NCI-H2029 treated with DMSO at 0.1 percent for 48 hours (cell line): ENCODE data around the gene TRAPPC2L.

ENCODE experiments used
- DNase-seq: peaks from one replicate; lab custom pipeline; 2025; lab: John Stamatoyannopoulos, UW

Gene TRAPPC2L

DNA sequence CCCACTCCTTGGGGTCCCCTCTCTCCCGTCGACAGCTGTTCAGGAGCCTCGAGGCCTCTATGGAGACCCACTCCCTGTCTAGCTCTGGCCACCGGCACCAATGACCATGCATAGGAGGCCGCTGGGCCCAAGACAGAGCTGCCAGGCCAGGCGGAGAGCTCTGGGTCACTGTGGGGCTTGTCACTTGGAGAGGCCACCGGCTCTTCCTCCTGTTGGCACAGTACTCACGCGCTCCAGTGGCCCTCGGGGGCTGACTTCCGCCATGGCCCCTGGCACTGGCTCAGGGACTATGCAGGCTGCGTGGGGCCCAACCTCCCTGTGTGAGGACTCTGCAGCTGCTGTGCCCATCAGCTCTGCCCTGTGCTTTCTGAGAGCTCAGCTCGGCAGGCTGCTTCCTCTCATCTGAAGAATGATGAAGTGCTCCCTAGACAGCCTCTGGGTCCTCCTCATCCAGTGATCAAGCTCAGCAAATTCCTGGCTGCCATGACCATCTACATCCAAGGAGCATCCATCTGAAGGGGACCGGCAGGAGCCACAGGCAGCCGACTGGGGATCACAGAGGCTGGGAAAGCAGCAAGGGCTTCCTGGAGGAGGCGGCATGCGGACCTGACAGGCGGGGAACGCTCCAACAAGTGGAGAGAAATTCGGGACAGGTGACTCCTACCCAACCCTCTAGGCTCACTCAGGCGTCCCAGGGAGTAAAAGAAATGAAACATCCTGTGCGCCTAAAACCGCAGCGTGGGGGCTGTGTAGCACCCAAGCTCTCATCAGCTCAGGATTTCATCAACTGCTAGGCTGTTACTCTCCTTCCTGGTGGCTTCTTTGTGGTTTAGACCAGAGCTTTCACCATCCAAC, 17.0 kb upstream of the TRAPPC2L start:
- DNase-seq: no peak

DNA sequence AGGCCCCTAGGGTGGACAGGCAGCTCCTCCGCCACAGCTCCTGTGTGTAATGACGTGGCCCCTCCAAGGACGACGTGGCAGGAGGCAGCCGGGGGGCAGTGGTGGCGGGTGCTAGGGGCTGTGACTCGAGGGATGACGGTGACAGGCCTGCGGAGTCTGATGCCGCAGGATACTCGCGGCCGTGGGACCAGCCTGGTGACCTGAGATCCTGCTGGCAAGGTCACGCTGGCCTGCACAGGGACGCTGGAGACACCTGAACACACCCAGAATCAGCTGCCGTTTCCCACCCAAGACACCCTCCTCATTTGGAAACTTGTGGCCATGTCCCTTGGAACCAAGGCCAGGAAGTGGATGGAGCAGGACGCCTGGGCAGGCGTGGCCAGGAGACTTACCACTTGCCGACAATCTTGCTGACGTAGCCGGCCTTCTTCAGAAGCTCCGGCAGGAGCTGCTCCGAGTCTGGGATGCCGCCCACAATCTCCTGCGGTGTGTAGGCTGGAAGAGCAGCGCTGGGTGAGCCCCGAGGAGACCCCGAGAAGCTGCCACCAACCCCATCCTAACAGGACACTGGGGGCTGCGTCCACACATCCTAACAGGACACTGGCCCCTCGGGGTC, 16.2 kb upstream of the TRAPPC2L start:
- DNase-seq: no peak

GRCh38 chr16:88841521-88842307, 15.2 kb upstream of the TRAPPC2L start:
- DNase-seq: no peak

GRCh38 chr16:88842308-88842756, 14.6 kb upstream of the TRAPPC2L start:
- DNase-seq: no peak

GRCh38 chr16:88842806-88843205, 14.1 kb upstream of the TRAPPC2L start:
- DNase-seq: no peak

- no peak for DNase-seq
Measured at GRCh38 chr16:88843256-88843655, 13.7 kb upstream of the TRAPPC2L start.

GRCh38 chr16:88844419-88845036, 12.4 kb upstream of the TRAPPC2L start:
- DNase-seq: no peak

DNA sequence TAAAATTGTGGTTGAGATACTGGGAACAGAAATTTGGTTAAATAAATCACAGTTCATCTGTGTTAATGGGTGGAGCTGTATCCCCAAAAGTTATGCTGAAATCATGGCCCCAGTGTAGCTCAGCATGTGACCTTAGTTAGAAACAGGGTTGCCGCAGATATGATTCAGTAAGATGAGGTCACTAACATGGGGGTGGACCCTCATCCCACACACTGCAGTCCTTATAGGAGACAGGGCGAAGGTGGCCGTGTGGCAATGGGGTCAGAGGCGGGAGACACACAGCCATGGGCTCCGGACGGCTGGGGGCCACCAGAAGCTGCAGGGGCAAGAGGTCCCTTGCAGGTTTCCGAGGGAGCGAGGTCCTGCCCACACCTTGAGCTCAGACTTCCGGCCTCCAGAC, 10.8 kb upstream of the TRAPPC2L start:
- DNase-seq: no peak

GRCh38 chr16:88847654-88848053, 9.3 kb upstream of the TRAPPC2L start:
- DNase-seq: no peak

GRCh38 chr16:88848557-88848956, 8.4 kb upstream of the TRAPPC2L start:
- DNase-seq: no peak

DNA sequence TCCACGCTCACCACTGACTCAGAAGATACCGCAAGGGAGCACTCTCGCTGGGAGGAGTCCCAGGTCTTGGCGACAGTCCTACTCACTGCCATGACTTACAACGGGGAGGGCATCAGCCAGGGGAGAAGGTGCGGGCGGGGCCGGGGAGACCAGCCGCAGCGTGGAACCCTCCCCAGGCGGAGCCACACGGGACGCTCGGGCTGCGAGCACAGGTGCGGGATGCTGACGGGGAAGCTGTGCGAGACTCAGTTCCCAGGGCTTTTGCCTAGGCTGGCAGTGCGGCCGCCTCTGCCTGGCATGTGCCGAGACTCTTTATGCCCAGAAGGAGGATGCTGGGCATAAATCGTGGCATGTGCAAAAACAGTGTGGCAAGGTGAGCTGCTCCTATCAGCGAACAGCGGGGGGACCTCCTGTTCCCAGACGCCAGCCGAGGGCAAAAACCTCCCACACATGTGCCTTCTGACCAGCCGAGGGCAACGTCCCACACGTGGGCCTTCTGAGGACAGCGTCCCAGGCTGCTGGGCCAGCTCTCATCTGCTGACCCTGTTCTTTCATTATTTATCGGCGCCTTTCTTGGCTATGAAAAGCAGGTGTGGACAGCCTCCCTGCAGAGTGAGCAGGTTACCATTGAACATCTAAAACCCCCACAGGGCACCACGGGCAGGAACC, 6.3 kb upstream of the TRAPPC2L start:
- no peak for DNase-seq

- no peak for DNase-seq
Measured at GRCh38 chr16:88851616-88852015, 5.3 kb upstream of the TRAPPC2L start.

- no peak for DNase-seq
Measured at GRCh38 chr16:88853325-88853941, 3.5 kb upstream of the TRAPPC2L start.

- no peak for DNase-seq
Measured at GRCh38 chr16:88854306-88855111, 2.4 kb upstream of the TRAPPC2L start.

GRCh38 chr16:88855176-88855575, 1.8 kb upstream of the TRAPPC2L start:
- no peak for DNase-seq

DNA sequence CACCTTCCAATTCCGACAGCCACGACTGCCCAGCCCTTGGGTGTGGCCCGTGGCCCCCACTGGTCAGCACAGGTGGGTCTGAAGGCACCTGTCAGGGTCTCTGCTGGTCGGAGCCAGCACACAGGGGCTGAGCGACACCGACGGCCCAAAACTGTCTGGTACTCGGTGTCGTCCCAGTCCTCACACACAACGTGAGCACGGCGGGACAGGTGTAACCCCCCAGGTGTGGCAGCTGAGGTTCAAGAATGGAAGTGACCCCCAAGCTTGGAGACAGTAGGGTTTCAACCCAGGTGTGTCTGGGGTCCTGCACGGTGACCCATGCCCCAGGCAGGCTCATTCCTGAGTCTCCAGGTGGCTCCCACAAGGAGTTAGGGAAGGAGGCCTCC, 1.2 kb upstream of the TRAPPC2L start:
- no peak for DNase-seq

DNA sequence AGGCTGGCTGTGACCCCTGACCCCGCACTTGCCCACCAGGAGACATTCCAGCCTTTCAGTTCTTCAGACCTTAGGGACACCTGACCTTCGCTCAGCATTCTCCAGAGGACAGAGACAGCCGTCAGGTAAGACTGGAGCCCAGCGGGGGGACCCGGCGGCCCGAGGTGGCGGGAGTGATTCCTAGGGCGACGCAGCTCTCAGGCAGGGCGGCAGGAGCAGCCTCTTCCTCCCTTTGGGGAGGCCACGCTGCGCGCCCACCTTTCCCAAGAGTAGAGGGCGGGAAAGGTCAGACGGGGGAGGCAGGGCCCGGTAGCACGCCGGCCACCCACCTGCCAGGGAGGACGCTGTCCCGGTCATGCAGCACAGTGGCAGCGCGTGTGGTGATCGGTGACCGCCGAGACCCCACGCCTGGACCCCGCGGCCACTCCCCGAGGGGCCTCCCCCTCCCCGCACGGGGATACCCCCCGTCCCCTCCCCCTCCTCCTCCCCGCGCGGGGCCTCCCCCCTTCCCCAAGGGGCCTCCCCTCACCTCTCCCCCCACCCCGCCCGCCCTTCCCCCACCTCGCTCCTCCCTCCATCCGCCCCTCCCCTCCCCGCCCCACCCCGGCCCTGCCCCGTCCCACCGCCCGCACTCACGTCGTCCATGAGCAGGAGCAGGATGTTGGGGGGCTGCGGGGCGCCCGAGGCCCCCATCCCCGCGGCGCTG, 652 bp upstream of the TRAPPC2L start:
- DNase-seq: no peak

DNA sequence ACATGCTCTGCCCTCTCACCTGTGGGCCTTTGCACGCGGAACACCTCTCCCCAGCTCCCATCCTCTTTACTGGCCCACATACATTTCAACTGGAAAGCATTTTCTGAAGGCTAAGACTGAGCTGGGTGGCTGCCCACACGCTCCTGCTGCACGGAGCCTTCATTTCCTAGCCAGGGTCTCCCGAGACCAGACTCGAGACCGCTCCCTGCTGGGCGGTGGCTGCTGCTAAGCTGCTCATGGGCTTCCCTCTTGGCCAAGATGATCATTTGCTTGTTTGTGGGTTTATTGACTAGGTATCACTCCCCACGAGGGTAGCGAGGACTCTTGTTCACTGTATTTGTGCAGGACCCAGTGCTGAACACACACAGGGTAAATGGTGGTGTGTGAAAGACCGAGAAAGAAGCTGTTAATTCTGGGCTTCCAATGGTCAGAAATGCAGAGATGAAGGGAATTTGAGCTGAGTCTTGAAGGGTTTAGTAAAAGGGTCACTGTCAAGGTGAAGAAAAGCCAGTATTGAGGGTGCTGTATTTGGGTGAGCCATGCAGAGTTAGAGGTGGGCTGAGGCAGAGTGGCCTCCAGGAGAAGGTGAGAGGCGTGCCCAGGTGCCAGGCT, 907 bp downstream of the TRAPPC2L start:
- DNase-seq: no peak

- DNase-seq: no peak
Measured at GRCh38 chr16:88859381-88860091, 2.6 kb downstream of the TRAPPC2L start.
